Measurements from ENCODE around the gene ZFAND3.
"Not testable (repeated sequence)": the region's sequence is repeated elsewhere in the genome, so short reads cannot be mapped to it uniquely, and the experiment has no call there.

ZFAND3 gene

GRCh38 chr6:37889486-37889885 is 70.0 kb downstream of the ZFAND3 start:
- H3K4me3 ChIP-seq (ENCODE audit: low read length) = no peak overlapping the region
- DNase-seq (ENCODE audit: low read depth) = no peak
- TF ChIP-seq CTCF (conservative IDR thresholded peaks at IDR 0.05; ENCODE audit: low read length) = no peak

DNA sequence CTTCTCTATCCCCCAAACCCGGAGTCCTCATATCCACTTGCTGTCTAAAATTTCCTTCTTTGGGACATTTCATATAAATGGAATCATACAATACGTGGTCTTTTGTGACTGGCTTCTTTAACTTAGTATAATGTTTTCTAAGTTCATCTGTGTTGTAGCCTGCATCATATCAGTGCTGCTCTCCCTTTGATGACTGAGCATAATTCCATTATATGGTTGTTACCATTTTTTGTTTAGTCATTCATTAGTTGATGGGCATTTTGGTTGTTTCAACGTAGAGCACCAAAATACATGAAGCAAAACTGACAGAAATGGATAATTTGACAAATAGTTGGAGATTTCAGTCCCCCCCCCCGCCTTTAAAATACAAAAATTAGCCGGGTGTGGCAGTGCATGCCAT is 71.5 kb downstream of the ZFAND3 start:
- no peak overlapping the region for H3K4me3 ChIP-seq (ENCODE audit: low read length)
- DNase-seq (ENCODE audit: low read depth) = no peak
- no peak for TF ChIP-seq CTCF (conservative IDR thresholded peaks at IDR 0.05; ENCODE audit: low read length)

GRCh38 chr6:37893257-37893656 is 73.7 kb downstream of the ZFAND3 start:
- TF ChIP-seq CTCF (conservative IDR thresholded peaks at IDR 0.05; ENCODE audit: low read length) = no peak
- no peak overlapping the region for H3K4me3 ChIP-seq (ENCODE audit: low read length)
- DNase-seq (ENCODE audit: low read depth) = no peak

- DNase-seq (ENCODE audit: low read depth); H3K4me3 ChIP-seq (ENCODE audit: low read length): not testable (repeated sequence)
Measured at GRCh38 chr6:37893734-37894133, 74.2 kb downstream of the ZFAND3 start.

DNA sequence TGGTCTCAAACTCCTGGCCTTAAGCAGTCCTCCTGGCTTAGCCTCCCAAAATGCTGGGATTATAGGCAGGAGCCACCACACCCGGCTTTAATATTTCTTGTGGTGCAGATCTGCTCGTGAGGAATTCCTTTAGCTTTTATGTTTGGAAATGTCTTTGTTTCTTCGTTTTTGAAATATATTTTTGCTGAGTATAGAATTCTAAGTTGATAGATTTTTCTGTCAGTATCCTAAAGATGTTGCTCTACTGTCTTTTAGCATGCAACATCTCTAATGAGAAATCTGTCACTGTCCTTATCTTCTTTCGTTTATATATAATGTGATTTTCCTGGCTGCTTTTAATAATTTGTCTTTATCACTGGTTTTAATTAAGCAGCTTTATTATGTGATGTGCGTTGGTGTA is 75.1 kb downstream of the ZFAND3 start:
- H3K4me3 ChIP-seq (ENCODE audit: low read length) = no peak overlapping the region
- TF ChIP-seq CTCF (conservative IDR thresholded peaks at IDR 0.05; ENCODE audit: low read length) = no peak
- no peak for DNase-seq (ENCODE audit: low read depth)

GRCh38 chr6:37897321-37897720 is 77.8 kb downstream of the ZFAND3 start:
- TF ChIP-seq CTCF (conservative IDR thresholded peaks at IDR 0.05; ENCODE audit: low read length) = no peak
- no peak overlapping the region for H3K4me3 ChIP-seq (ENCODE audit: low read length)
- DNase-seq (ENCODE audit: low read depth) = no peak

DNA sequence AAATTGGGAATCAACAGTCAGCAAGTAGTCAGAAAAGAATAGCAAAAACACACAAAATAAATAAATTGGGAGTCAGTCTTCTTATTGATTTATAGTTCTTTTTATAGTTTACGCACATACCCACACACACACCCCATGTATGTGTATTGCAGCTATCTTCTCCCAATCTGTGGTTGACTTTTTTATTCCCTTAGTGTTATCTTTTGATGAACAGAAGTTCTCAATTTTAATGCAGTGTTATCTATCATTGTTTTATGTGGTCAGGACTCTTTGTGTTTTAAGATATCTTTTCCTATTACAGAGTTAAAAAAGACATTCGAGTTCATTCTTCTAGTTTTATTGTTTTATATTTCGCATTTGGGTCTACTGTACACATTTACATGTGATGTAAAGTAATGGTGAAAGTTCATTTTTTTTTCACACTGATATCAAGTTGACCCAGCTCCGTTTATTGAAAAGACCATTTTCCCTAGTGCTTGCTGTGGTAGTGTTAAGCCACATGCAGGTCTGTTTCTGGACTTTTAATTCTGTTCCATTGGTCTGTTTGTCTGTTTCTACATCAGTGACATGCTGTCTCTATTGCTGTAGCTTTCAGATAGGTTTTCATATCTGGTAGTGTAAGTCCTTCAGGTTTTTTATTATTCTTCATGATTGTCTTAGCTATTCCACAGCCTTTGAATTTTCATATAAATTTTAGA is 78.4 kb downstream of the ZFAND3 start:
- no peak for DNase-seq (ENCODE audit: low read depth)
- TF ChIP-seq CTCF (conservative IDR thresholded peaks at IDR 0.05; ENCODE audit: low read length) = no peak
- H3K4me3 ChIP-seq (ENCODE audit: low read length) = no peak overlapping the region
